ENCODE measurements around the gene NACA.

DNA sequence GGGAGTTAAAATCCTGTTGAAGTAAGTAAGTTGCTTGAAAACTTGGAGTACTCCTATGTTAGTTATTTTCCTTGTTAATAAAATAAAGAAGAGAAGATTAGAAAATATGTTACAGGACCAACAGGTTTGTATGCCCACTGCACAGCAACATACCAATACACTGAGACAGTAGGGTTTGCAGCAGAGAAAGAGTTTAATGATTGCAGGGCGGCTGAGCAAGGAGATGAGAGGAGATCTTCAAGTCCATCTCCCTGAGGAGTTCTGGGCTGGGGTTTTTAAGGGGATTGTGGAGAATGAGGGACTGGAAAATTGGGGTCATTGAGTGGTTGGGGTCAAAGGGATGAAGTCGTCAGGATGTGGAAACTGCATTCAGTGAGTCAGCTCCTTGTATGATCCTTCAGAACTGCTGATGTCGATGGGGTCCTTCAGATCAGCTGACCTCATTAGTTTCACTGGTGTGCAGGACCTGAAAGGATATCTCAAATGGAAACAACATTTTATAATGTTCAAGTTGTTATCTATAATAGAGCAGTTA is 33.7 kb upstream of the NACA start:
- TF ChIP-seq, protein P1, sequence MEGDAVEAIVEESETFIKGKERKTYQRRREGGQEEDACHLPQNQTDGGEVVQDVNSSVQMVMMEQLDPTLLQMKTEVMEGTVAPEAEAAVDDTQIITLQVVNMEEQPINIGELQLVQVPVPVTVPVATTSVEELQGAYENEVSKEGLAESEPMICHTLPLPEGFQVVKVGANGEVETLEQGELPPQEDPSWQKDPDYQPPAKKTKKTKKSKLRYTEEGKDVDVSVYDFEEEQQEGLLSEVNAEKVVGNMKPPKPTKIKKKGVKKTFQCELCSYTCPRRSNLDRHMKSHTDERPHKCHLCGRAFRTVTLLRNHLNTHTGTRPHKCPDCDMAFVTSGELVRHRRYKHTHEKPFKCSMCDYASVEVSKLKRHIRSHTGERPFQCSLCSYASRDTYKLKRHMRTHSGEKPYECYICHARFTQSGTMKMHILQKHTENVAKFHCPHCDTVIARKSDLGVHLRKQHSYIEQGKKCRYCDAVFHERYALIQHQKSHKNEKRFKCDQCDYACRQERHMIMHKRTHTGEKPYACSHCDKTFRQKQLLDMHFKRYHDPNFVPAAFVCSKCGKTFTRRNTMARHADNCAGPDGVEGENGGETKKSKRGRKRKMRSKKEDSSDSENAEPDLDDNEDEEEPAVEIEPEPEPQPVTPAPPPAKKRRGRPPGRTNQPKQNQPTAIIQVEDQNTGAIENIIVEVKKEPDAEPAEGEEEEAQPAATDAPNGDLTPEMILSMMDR (optimal IDR thresholded peaks at IDR 0.05 in 1 of 3, IDR thresholded peaks at IDR 0.05 in 1 of 3, conservative IDR thresholded peaks at IDR 0.05 in 1 of 3; ENCODE audit: extremely low read depth in 1 of 3, insufficient read depth in 2 of 3, low read length in 3 of 3) = no peak
- no peak for TF ChIP-seq EZH2 (IDR thresholded peaks at IDR 0.05; ENCODE audit: low read length)
